IPS DF 6.9 (cell line): ENCODE data around the gene SREBF1.

ENCODE experiments used
- DNase-seq: peaks from one replicate; pipeline ENCODE4 v3.0.0-alpha.2; 2013; ENCODE audit warnings: low read depth, low spot score
- H3K27ac ChIP-seq: one replicate; pipeline ENCODE4 v1.5.1; 2013; ENCODE audit warnings: low read length, control low read depth
- H3K27me3 ChIP-seq: 2 replicates; pipeline ENCODE4 v1.6.1; 2013; ENCODE audit warnings: mild to moderate bottlenecking, low read length; ENCODE audit not compliant: control insufficient read depth, insufficient read depth
- H3K36me3 ChIP-seq: 2 replicates; pipeline ENCODE4 v1.6.1; 2013; ENCODE audit warnings: low read length; ENCODE audit not compliant: control insufficient read depth, insufficient read depth
- H3K4me1 ChIP-seq: 2 replicates; pipeline ENCODE4 v1.6.1; 2013; ENCODE audit warnings: low read length; ENCODE audit not compliant: control insufficient read depth, insufficient read depth
- H3K4me3 ChIP-seq: 2 replicates; pipeline ENCODE4 v1.5.1; 2013; ENCODE audit warnings: mild to moderate bottlenecking, low read length
- H3K9me3 ChIP-seq: 2 replicates; pipeline ENCODE4 v1.6.1; 2013; ENCODE audit warnings: low read length, inconsistent platforms; ENCODE audit not compliant: control insufficient read depth, insufficient read depth
- WGBS: extraction: QIAGEN DNeasy Blood & Tissue Kit; methylation state at CpG from one replicate; pipeline ENCODE4 v1.1.7; 2013; ENCODE audit warnings: mixed read lengths, missing lambda C conversion rate; ENCODE audit not compliant: insufficient read length, insufficient coverage; 5-methylcytosine and 5-hydroxymethylcytosine counted together

The SREBF1 gene

GRCh38 chr17:17836818-17837379, at the start of gene SREBF1:
Gene SREBF1, minus strand, starts transcription at chr17:17836986. Its CDS starts 169 bp downstream, at chr17:17836817.
- Histone ChIP-seq H3K36me3 (no peaks in the 10 kb centered on the region), H3K9me3 (no peaks in the 10 kb centered on the region), H3K27ac (no peak within 1 kb of the TSS), H3K27me3 (no peaks in the 10 kb centered on the region), H3K4me1 (peaks cover 25% of the 10 kb centered on the region), H3K4me3 (peak within 1 kb of the TSS; percentile 95)
- DNase-seq, result no peak
- WGBS, result no CpG with 5 or more reads among the region's 52 CpGs

DNA sequence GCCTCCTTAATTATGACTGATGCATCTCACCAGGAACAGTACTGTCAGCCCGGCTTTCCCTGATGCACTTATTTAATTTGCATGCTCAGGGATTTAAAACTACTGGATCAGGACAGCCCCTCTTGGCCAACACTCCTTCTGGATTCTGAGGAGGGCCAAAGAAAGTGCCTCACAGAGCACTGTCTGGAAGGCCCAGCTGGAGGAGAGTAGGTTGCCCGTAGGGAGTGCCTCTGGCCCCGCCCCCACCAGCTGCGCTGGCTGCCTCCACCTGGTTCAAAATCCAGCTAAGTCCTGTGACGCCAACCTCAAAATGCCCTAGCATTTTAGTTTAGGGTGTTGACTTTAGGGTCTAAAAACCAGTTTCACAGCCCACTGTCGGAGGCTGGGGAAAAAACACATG, 49.4 kb upstream of the SREBF1 start:
- no peak overlapping the region for H3K27ac ChIP-seq
- no peak overlapping the region for H3K4me3 ChIP-seq
- H3K36me3 ChIP-seq, result no peaks in the 10 kb centered on the region
- no peak for DNase-seq
- peaks cover 19% of the 10 kb centered on the region for H3K4me1 ChIP-seq
- H3K9me3 ChIP-seq, result no peaks in the 10 kb centered on the region
- H3K27me3 ChIP-seq, result no peaks in the 10 kb centered on the region
- WGBS, result no CpG with 5 or more reads among the region's 6 CpGs

DNA sequence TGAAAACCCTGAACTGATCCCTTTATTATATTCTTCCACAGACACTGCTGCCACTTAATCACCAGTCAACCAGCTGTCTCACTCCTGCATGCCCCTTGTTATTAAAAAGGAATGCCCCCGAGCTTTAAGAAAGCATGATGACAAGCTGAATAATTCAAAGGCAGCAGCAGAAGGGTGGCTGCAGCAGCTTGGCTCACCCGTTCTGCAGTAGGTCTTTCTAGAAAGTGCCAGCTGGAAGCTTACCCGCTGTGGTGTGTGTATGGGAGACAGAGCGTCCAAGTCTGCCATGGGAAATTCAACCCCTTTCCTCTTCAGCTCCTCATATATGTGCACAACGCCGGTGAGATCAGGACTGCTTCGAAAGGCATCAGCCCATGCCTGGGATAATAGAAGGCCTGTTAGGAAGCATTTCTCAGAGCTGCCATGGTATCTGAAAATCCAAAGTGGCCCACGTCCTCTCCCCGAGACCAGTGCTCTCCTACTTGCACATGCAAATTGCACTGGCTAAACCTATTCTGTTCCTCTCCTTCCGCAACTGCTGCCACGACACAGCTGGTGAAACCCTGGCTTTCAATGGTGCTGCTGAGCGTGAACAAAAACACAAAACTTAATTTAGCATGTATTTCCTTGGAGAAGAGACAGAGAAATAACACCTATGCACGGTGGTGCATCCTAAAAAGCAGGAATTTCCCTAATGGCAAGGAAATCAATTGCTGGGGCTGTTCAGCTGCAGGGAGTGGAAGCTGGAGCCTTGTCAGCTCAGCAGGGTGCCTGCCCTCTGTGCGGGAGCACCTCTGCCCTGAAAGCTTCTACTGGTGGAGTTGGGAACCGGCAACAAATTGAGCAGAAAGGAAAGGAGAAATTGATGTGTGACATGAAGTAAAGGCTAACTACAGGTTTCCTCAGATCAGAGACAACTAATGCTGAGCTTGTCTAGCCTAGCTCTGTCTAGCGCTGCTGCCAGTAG, 47.9 kb upstream of the SREBF1 start:
- H3K4me1 ChIP-seq, result peaks cover 18% of the 10 kb centered on the region
- H3K4me3 ChIP-seq, result no peak overlapping the region
- WGBS, result no CpG with 5 or more reads among the region's 16 CpGs
- no peak overlapping the region for H3K27ac ChIP-seq
- H3K36me3 ChIP-seq, result no peaks in the 10 kb centered on the region
- no peak for DNase-seq
- H3K9me3 ChIP-seq, result no peaks in the 10 kb centered on the region
- H3K27me3 ChIP-seq, result no peaks in the 10 kb centered on the region

DNA sequence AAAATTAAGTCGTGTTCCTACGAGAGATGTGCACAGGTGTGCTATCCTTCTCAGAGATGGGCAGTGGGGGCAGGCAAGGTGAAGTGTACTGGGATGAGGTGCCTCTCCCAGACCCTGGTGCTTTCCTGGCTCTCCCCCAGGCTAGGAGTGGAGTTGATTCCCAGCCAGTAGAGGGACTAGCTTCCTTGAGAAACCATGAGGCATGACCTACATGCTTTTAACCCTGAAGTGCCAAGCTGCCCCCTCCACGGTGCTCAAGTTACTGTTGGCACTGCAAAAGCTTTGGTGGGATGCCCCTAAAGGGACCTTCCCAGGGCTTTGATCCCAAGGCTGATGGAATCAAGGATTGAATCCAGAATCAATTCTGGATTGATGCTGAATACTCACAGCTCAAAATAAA, 47.0 kb upstream of the SREBF1 start:
- H3K4me1 ChIP-seq, result peaks cover 14% of the 10 kb centered on the region
- H3K27me3 ChIP-seq, result no peaks in the 10 kb centered on the region
- DNase-seq, result no peak
- H3K9me3 ChIP-seq, result no peaks in the 10 kb centered on the region
- no CpG with 5 or more reads among the region's 3 CpGs for WGBS
- no peak overlapping the region for H3K4me3 ChIP-seq
- H3K27ac ChIP-seq, result no peak overlapping the region
- no peaks in the 10 kb centered on the region for H3K36me3 ChIP-seq

DNA sequence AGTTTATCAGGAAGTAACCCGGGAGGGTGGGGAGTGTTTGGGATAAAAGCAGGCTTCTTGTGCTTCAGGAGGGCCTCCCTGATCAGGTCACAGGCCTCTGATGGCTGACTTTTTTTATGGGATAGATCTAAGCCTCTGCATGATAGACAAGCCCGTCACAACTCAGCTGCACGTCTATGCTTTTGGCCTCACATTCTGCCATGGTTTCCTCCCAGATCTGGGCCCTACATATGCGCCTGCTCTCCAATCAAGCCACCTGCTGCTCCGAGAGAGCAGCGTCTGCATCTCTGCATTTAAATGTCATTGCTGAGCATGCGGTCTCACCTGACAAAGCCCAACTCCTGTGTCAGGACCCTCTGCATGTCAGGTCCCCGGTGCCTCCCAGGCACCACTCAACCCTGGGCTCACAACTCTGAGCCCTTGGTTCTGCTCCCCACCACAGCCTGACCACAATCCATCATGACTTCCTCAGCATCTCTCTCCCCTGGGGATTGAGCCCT, 45.3 kb upstream of the SREBF1 start:
- H3K4me1 ChIP-seq, result peaks cover 20% of the 10 kb centered on the region
- H3K9me3 ChIP-seq, result no peaks in the 10 kb centered on the region
- no peak for DNase-seq
- no peaks in the 10 kb centered on the region for H3K27me3 ChIP-seq
- H3K36me3 ChIP-seq, result no peaks in the 10 kb centered on the region
- no peak overlapping the region for H3K27ac ChIP-seq
- no CpG with 5 or more reads among the region's 8 CpGs for WGBS
- H3K4me3 ChIP-seq, result no peak overlapping the region

DNA sequence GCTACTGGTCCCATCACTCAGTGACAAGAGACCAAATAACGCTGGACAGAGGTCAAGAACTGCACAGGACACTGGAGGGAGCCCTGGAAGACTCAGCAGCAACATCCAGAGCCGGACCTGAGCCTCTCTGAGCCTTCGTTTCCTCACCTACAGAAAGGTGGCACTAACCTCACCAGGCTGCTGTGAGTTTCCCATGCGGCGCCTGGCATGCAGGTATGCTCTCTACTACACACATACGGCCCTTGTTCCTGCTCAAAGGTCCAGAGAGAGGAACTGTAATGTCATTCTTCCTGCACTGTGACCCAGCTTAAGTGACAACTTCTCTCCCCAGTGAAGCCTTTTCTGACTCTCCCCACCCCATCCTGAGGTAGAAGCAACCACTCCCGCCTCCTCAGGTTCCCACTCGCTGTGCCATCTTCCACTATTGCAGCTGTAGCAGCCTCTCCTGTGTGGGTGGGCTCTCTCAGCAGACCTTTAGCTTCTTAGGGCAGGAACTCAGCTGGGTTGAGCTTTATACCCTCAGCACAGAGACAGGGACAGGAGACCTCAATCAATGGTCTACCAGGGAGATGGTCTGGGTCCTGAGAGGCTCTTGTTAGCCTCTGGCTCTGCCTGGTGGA, 43.9 kb upstream of the SREBF1 start:
- Histone ChIP-seq H3K9me3 (no peaks in the 10 kb centered on the region), H3K27ac (no peak overlapping the region), H3K27me3 (no peaks in the 10 kb centered on the region), H3K36me3 (no peaks in the 10 kb centered on the region), H3K4me1 (peaks cover 20% of the 10 kb centered on the region), H3K4me3 (no peak overlapping the region)
- WGBS, result no CpG with 5 or more reads among the region's 8 CpGs
- no peak for DNase-seq

DNA sequence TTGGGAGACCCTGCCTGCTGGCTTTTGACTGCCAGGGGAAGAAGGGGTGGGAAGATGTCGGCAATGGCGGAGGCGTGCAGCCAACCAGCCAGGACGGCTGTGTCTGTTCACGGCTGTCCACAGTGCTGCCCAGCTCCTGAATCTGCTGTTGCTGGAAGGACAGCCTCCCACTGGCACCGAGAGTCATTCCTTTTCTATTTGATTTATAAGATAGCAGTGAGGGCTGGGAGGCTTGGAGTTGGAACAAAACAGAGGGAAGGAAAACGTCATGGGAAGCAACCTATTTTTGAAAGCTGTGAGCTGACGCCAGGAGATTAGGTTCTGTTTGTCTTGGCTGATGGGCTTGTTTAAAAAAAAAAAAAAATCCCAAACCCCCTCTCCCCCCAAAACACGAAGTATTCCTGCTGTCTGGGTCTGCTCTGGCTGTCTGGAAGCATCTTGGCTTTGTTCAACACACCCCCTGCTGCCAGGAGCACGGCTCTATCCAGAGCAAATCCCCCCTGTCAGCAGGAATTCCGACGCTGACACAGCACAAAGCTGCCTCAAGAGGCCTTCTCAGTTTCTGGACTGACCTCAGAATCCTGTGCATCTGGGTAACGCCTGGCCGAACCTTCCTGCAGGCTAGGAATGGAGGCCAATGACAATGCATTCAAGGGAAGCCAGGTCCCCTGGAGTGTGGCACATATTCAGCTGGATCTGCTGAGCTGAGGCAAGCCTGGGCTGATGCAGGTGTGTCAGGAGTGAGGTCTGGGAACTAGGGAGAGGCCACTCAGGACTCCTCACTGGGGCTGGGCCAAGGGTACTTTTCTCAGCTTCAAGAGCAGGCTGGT, 41.0 kb upstream of the SREBF1 start:
- H3K4me3 ChIP-seq, result no peak overlapping the region

GRCh38 chr17:17876959-17877528, 40.3 kb upstream of the SREBF1 start:
- Histone ChIP-seq H3K27ac (no peak overlapping the region), H3K9me3 (no peaks in the 10 kb centered on the region), H3K4me1 (peaks cover 10% of the 10 kb centered on the region), H3K27me3 (no peaks in the 10 kb centered on the region), H3K4me3 (no peak overlapping the region), H3K36me3 (no peaks in the 10 kb centered on the region)
- WGBS, result no CpG with 5 or more reads among the region's 6 CpGs
- no peak for DNase-seq

More for the DNA sequence above, 41.0 kb upstream of the SREBF1 start:
- Histone ChIP-seq H3K36me3 (no peaks in the 10 kb centered on the region), H3K27me3 (no peaks in the 10 kb centered on the region), H3K9me3 (no peaks in the 10 kb centered on the region), H3K4me1 (peaks cover 13% of the 10 kb centered on the region), H3K27ac (no peak overlapping the region)
- WGBS, result no CpG with 5 or more reads among the region's 14 CpGs
- DNase-seq, result no peak

DNA sequence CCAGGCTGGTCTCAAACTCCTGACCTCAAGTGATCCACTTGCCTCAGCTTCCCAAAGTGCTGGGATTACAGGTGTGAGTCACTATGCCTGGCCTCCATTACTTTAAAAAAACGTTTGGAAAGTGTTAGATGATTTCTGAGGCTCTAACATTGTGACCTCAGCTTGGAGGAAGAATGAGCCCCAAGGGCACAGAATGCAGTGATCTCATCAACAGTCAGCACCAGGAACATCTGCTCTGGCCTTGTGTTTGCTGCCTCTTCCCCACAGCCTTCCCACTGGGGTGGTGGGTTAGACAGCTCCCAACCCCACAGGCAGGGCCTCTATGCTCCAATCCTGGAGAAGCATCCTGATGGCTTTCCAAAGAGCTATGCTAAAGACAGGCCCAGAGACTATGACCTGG, 37.7 kb upstream of the SREBF1 start:
- Histone ChIP-seq H3K4me3 (no peak overlapping the region), H3K27ac (no peak overlapping the region), H3K27me3 (no peaks in the 10 kb centered on the region), H3K4me1 (peaks cover 10% of the 10 kb centered on the region), H3K36me3 (no peaks in the 10 kb centered on the region), H3K9me3 (no peaks in the 10 kb centered on the region)
- WGBS, result no CpG with 5 or more reads among the region's 1 CpG
- no peak for DNase-seq
